NT2/D1 (cell line): ENCODE measurements around the gene MSRB3.

Experiments used
- SUZ12 ChIP-seq: IDR thresholded peaks from 2 replicates; pipeline ENCODE4 v1.6.1; 2011; ENCODE audit not compliant: insufficient read length, insufficient read depth; ENCODE audit errors: extremely low read depth
- YY1 ChIP-seq: IDR thresholded peaks from 2 replicates; pipeline ENCODE4 v1.6.1; 2011; ENCODE audit not compliant: insufficient read length, insufficient read depth
- ZNF274 ChIP-seq: IDR thresholded peaks from 2 replicates; pipeline ENCODE4 v1.6.1; 2011; ENCODE audit warnings: mild to moderate bottlenecking, low read depth, low read length

DNA sequence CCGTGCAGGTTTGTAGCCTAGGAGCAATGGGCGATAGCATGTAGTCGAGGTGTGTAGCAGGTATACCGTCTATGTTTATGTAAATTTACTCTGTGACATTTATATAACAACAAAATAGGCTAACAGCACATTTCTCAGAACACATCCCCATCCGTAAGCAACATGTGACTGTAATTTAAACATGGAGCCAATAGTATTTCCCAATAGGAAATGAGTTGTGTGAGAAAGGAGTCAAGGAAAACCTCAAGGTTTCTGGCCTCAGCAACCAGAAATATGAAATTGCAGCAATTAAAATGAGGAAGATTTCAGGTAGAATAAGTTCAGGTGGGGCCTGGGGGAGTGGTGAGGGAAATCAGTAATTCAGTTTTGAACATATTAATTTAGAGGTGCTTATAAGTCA is 136.0 kb downstream of the MSRB3 start:
- TF ChIP-seq YY1, result no peak
- no peak for TF ChIP-seq SUZ12
- no peak for TF ChIP-seq ZNF274
